Measurements from ENCODE around the gene ADGRE2.
"Not testable (repeated sequence)": the region's sequence is repeated elsewhere in the genome, so short reads cannot be mapped to it uniquely, and the experiment has no call there.

Gene ADGRE2

GRCh38 chr19:14804765-14805164, 26.4 kb upstream of the ADGRE2 start:
- no peak overlapping the region for H3K4me3 ChIP-seq (ENCODE audit: low read depth, low read length)
- TF ChIP-seq CTCF (IDR thresholded peaks at IDR 0.05; ENCODE audit: borderline replicate concordance, insufficient read depth, low read depth, low read length) = no peak

- no peak for TF ChIP-seq CTCF (IDR thresholded peaks at IDR 0.05; ENCODE audit: borderline replicate concordance, insufficient read depth, low read depth, low read length)
- no peak overlapping the region for H3K4me3 ChIP-seq (ENCODE audit: low read depth, low read length)
Measured at GRCh38 chr19:14798760-14799159, 20.4 kb upstream of the ADGRE2 start.

- H3K4me3 ChIP-seq (ENCODE audit: low read depth, low read length) = no peak overlapping the region
- TF ChIP-seq CTCF (IDR thresholded peaks at IDR 0.05; ENCODE audit: borderline replicate concordance, insufficient read depth, low read depth, low read length) = no peak
Measured at GRCh38 chr19:14796021-14796420, 17.7 kb upstream of the ADGRE2 start.

- no peak overlapping the region for H3K4me3 ChIP-seq (ENCODE audit: low read depth, low read length)
Measured at GRCh38 chr19:14795078-14795721, 16.8 kb upstream of the ADGRE2 start.

GRCh38 chr19:14792250-14792649, 13.9 kb upstream of the ADGRE2 start:
- not testable (repeated sequence) for H3K4me3 ChIP-seq (ENCODE audit: low read depth, low read length)

More at GRCh38 chr19:14795078-14795721, 16.8 kb upstream of the ADGRE2 start:
- no peak for TF ChIP-seq CTCF (IDR thresholded peaks at IDR 0.05; ENCODE audit: borderline replicate concordance, insufficient read depth, low read depth, low read length)

- peak; percentile 95 for TF ChIP-seq CTCF (IDR thresholded peaks at IDR 0.05; ENCODE audit: borderline replicate concordance, insufficient read depth, low read depth, low read length)
- no peak overlapping the region for H3K4me3 ChIP-seq (ENCODE audit: low read depth, low read length)
Measured at GRCh38 chr19:14786421-14786851, 8.1 kb upstream of the ADGRE2 start.

- not testable (repeated sequence) for H3K4me3 ChIP-seq (ENCODE audit: low read depth, low read length)
Measured at GRCh38 chr19:14785102-14785793, 6.9 kb upstream of the ADGRE2 start.

- H3K4me3 ChIP-seq (ENCODE audit: low read depth, low read length) = not testable (repeated sequence)
Measured at GRCh38 chr19:14784730-14785101, 6.4 kb upstream of the ADGRE2 start.

GRCh38 chr19:14783410-14783998, 5.1 kb upstream of the ADGRE2 start:
- not testable (repeated sequence) for H3K4me3 ChIP-seq (ENCODE audit: low read depth, low read length)
